NCI-H2081 treated with DMSO at 0.1 percent for 48 hours (cell line): ENCODE results near the gene ZNF521.

Source experiments
- DNase-seq: peaks from one replicate; lab custom pipeline; 2025; lab: John Stamatoyannopoulos, UW

Gene ZNF521

GRCh38 chr18:25335676-25336075, 16.3 kb downstream of the ZNF521 start:
- no peak for DNase-seq

DNA sequence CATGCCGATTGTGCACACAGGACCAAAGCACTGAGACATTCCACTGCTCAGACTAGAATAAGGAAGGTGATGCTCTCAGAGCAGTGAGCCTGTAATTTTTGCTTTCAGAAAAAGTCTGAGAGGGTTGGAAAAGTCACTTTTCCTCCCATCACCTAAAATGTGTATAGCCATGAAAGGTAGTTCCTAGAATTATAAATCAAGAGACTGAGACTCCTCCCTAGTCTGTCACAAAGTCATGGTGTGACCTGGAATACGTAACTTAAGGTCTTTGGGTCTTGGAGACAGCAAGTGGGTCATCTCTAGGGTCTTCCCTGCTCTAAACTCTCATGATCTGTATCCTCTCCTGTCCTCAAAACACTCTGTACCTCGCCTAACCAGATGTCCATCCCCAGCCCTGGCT, 16.9 kb downstream of the ZNF521 start:
- DNase-seq: no peak

- no peak for DNase-seq
These were observed 17.4 kb downstream of the ZNF521 start for GRCh38 chr18:25334588-25334987.

DNA sequence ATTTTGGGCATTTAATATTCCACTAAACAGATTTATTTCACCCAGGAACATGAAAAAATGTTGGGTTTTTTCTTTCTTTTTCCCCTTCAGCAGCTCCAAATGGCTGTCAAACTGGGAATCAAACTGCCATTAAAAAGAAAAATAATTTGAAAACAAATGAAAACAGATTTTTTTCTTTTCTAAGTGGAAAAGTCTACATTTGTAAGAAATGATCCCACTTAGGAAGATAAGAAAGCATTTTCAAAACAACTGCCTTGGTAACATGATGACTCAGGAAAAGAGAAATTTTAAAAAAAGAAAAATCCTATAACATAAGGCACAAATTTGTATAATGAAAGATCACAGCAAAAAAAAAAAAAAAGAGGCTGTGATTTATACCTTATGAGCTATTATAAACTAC, 20.0 kb downstream of the ZNF521 start:
- no peak for DNase-seq

GRCh38 chr18:25329783-25330182, 22.2 kb downstream of the ZNF521 start:
- DNase-seq: no peak

GRCh38 chr18:25327584-25327983, 24.4 kb downstream of the ZNF521 start:
- no peak for DNase-seq

DNA sequence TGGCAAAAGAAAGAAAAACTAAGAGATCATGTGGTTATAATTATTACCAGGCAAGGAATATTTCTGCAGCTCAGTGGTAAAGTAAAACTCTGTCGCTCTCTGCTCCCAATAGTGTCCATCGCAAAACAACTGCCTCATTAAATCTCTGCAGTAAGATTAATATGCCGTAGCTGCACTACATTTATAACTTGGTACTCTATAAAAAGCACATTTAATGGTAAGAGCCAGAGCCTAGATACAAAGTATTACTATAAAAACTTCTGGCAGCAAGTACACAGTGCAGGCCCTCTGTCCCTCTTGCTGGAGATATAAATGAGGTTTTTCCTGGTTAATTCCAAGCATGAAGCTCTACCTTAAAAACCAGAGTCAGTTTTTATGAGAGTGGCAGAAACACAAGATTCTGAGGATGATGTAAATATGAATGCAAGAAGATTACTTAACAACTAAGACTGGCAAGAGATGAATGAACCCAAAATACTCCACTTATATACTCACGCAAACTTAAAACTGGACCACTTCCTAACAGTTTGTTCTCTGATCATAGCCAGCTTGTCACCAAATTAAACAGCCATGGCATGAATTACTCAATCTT, 25.5 kb downstream of the ZNF521 start:
- no peak for DNase-seq

GRCh38 chr18:25322806-25323205, 29.2 kb downstream of the ZNF521 start:
- DNase-seq: no peak

- DNase-seq: no peak
These were observed 35.5 kb downstream of the ZNF521 start for GRCh38 chr18:25316381-25317018.

- DNase-seq: no peak
These were observed 37.2 kb downstream of the ZNF521 start for GRCh38 chr18:25314838-25315190.

DNA sequence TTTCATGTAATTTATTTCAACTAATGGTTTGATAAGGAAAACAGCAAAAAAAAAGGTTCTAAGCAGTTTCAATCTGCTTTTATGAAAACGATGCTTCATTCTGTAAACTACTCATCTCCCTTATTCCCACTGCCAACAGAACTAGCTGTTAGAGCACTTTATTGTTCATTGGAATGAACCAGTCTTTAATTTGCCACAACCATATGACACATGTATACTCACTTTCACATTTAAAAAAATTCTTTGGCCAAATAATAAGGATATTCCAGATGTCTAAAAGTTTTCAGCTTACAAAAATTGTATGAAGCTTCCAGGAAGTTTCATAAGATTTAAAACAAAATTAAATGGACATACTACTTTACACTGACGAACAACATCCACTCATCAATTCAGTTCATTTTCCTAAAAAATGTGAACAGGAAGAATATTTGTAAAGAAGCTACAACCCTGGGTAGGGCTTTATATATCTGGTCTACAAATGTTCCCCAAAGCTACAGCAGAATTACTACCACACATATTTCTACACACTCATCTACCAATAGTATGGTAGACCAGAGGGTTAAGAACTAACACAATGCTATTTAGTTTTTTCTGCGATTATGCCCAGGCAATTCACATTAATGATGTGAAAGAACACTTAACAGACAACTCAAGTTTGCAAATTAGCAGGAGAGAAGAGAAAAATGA, 37.7 kb downstream of the ZNF521 start:
- DNase-seq: no peak

DNA sequence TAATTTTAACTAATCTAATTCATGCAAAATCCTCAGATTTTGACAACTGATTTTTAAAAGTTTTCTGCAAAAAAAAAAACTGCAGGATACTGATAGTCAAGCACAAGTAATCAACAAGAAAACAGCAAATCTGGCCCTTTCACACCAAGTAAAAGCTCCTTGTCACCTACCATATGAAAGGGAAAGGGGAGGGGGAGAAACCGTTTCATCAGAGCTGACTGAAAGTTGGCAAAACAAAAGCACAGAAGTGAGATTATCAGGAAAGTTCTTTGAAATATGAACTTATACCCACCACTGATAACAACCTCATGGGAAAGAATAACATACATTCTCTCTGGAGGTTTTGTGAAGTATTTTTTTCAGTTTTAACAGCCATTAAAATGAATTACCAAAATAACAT, 38.7 kb downstream of the ZNF521 start:
- DNase-seq: no peak

GRCh38 chr18:25310045-25310444, 41.9 kb downstream of the ZNF521 start:
- DNase-seq: no peak

DNA sequence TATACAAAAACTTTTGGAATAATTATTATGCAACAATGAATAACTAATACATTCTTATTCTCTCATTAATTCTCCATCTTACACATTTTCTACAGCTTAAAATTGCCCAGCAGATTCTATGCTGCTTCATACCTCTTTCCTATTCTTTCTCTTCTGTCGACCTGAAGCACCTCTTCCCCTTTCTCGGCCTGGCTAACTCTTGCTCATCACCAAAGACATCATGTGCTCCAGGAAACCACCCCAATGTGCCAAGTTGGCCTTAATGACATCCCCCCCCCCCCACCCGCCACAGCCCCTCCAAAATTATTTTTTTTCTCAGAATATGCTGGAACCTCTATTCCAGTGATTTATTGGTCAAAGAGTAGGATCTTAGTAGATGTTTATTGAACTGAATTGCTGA, 43.6 kb downstream of the ZNF521 start:
- no peak for DNase-seq

GRCh38 chr18:25307192-25307591, 44.8 kb downstream of the ZNF521 start:
- DNase-seq: no peak

GRCh38 chr18:25306671-25307070, 45.3 kb downstream of the ZNF521 start:
- DNase-seq: no peak

- DNase-seq: no peak
These were observed 46.4 kb downstream of the ZNF521 start for GRCh38 chr18:25305584-25305983.

- no peak for DNase-seq
These were observed 51.5 kb downstream of the ZNF521 start for GRCh38 chr18:25300492-25300891.

GRCh38 chr18:25299426-25300300, 52.3 kb downstream of the ZNF521 start:
- no peak for DNase-seq

DNA sequence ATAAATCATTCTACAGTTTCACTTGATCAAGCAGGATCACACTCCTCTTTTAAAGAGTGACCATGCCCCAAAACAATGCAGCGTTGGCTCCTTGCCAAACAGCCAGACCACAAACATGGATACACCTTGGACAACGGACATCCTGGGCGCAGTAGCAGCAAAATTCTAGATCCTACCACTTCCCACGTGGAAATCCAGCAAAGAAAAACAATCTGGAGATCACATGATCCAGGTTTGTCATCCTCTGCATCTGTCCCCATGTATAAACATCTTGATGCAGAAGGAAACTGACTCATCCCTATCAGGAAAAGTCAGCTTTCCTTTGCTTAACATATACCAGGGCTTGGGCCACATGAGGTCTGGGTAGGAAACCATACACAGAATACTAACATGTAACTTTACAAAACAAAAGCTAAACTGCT, 53.1 kb downstream of the ZNF521 start:
- no peak for DNase-seq

DNA sequence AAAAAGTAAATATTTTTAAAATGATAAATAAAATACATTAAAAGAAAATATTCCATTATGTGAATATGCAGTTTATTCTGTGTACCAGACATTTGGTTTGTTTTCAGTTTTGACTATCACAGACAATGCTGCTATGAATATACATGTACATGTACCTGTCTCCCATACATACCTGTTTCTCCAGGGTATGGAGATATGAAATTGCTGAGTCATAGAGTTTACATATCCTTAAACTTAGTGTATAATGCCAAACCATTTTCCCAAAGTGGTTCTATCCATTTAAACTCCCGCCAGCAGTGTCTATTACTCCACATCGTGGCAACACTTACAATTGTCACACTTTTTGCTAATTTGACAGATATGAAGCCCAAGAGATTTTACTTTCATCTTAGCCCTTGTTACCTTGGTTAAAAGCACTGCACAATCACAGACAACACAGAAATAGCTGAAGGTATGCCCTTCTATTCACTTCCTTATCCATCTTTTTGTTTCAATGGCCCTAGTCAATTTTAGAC, 56.3 kb downstream of the ZNF521 start:
- no peak for DNase-seq

- DNase-seq: no peak
These were observed 60.8 kb downstream of the ZNF521 start for GRCh38 chr18:25291150-25291549.
